HG02943 (cell line): Measurements from ENCODE around the gene DIO2.

Experiments used
- ATAC-seq: cut with Tn5 transposase; IDR thresholded peaks from one replicate; pipeline ENCODE4 v1.9.1; 2021; ENCODE audit warnings: mild to moderate bottlenecking, low read depth, moderate library complexity; ENCODE audit not compliant: unreplicated experiment

Gene DIO2

DNA sequence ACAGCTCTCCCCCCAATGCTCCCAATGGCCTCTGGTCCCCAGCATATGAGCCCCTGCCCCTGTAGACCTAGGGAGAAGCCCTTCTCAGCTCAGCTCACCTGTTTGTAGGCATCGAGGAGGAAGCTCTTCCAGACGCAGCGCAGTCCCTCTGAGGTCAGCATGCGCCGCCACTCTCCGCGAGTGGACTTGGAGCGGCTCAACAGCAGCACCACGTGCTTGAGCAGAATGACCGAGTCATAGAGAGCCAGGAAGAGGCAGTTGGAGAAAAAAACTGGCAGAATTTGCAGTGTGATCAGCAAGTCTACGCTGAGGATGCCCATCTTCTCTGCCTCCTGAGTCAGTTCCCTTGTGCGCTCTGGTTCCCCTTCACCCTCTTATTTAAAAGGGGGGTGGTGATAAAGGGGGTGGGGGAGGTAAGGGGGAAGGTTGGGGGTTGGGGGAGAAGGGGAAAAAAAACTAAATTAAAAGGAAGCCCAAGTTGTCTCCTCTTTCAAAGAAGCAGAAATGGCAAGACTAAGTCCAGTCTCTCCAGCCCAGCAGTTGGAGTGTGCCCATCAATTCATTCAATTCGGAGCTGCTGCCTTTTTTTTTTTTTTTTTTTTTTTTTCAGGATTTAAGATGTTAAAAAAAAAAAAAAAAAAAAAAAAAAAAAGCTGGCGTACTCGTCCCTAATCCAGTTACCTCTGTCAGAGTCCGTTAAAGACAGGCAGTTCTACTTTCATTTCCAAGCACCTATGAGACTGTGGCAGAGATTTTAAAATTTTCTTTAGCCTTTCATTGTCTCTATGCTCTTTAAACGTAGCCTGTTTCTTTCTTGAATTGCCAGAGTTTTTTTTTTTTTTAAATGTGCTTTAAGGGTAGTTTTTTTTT, at the start of gene DIO2:
Gene DIO2 (minus strand): TSS at position 352 of the 870 bp plus-strand sequence. CDS start 32 bp downstream, at position 320.
- no peak for ATAC-seq

DNA sequence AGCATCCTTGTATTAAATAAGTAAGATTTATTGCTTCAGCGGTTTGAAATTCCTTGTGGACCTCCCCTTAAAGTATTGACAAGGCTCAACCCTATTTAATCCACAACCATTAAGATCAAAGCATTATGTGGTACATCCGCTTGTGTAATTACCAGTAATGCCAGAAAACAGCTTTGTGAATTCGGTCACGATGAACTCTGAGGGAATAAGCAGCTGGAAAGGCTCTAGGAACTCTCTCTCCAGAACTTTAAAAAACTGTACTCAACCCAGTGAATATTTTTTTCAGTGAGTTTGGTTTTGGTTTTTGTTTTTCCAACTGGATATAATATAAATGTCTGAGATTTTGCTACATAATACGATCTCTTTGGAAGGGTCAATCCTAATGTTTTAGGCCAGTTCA, 49.3 kb upstream of the DIO2 start:
- ATAC-seq = no peak

DNA sequence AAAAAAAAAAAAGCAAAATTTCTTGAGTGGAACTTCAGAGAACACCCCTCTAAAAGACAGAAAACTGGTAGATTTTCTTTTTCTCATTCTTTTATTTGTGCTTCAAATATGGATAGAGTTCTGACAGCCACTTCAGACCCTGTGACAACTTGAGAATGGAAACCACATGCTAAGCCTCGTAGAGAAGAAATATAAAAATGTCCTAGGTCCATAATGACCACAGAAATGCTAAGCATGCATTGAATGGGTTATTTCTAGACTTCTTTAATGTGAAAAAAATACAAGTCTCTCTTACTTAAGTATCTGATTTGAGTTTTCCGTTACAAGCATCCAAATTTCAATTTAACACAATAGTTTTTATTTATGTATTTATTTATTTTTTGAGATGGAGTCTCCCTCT, 28.3 kb upstream of the DIO2 start:
- ATAC-seq = no peak

DNA sequence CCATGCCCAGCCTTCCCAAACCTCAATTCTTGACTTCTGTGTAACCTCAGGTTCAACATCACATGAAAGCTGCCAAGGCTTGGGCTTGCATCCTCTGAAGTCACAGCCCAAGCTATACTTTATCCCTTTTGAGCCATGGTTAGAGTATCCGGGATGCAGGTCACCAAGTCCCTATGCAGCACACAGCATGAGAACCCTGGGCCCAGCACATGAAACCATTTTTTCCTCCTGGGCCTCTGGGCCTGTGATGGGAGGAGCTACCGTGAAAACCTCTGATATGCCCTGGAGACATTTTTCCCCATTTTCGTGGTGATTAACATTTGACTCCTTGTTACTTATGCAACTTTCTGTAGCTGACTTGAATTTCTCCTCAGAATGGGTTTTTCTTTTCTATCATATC, 25.8 kb upstream of the DIO2 start:
- no peak for ATAC-seq

DNA sequence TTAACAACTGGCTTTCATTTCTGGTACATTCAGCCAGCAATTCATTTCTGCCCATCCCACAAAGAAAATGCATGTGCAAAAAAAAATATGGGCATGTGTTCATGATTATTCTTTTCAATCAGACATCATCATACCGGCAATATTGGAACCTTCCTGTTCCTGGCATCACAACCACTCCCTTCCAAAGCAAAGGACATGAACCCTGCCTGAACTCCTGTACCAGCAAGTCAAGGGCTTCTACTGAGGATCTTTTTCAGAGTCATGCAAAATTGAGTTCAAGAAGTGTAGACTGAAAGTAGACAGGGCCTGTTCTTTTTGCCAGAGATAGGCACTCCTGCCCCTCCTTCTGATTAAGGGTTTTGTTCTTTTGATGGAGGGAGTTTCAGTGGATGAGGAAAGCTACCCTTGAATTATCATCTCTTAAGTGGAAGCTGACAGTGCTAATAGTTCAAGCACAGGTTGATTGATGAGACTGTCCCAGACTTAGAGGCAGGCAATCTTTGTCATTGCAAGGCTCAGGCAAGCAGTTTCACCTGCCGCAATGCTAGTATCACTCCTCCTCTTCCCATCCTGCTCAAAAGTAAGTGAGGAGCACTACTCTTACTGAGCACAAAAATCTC, 22.3 kb upstream of the DIO2 start:
- no peak for ATAC-seq

DNA sequence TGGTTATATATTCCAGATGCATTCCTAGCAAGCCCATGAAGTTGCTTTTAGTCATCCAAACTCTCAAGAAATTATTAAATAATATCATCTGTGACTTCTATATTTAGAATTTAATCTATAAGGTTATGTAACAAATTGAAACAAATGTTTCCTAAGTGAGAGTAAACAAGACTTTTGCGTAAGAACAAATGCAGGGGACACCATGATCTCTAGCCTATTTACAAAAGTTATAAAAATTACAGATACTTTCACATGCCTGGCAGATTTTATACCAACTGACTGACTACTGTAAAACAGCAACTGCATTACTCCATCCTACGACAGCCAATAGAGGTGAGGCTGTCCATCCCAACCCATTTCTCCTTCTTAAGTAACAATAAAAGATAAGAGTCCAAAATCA, 20.4 kb upstream of the DIO2 start:
- ATAC-seq = no peak

DNA sequence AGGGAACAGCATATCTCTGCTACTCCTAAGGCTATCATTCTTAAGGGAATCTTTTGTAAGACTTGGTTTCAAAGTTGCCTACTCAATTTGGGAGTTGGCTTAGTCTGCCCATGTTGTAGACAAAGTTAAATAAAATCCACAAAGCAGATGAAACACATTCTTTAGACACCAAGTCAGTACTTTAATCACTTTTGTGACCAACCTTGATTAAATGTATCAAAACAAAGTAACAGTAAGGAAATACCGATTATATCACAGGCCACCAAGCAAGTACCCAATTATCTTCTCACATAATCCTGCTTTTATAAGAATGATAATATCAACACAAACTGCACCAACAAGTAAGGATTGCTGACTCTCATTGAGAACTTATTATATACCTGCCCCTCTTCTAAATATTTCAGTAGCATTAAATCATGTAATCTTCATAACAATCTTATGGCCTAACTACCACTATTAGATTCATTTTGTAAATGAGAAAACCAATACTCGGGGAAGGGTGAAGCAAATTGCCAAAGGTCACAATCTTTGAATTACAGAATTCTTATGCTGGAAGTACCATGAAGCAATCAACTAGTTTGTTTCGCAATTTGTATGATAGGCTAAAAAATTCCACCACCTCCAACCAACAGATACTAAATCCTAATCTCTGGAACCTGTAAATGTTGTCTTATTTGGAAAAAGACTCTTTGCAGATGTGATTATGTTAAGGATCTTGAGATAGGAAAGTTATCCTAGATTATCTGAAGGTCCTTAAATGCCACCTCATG, 12.6 kb upstream of the DIO2 start:
- ATAC-seq = no peak

DNA sequence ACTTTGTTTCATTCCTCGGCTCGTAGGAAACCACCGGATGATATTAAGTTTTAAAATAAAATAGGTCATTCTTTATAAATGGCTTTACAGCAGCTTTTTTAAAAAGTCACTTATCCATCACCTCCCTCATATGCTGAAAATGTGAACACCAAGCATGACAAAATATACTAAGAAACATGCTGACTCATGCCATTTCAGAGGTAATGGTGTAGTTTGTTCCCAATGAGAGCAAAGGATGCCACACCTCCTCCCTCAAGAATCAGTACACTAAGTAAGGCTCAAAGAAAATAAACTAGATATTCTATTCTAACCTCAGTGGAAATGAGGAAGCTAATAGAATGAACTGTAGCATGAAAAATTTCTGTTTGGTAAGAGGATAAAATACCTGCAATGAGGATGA, 5.5 kb upstream of the DIO2 start:
- ATAC-seq = no peak

DNA sequence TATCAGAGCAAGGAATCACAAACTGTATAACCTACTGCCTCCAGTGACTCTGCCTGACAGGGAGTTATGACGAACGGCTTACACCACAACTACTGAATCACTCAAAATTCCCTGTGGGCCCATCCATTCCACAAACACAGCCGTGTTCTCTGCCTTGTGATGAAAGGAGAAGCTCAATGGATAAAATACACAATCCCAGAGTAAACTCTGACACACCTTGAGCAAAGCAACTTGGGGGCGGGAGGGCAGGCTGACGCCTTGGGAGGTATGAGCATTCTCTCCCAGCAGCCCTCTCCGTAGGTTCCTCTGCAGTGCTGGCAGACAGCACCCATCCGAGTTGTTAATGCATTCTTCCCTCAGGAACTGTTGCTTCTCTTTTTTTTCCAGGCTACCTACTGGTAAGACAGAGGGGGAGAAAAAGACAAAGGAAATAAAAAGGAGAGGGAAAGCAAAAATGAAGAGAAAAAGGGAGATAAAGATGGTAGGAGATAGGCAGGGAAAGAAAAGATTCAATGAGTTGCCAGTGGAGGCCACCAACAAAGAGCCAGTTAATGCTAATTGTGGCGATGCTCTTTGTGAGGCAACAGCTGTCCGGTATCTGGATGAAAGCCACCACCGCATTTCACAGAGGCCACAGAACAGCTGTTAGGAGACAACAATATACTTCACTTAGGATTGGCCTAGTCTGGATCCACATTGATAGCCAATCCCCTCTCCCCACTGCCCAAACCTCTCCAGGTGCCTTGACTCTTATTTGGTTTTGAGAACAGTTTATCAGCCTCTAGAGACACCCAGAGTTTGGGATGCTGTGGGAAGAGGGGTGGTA, 4.7 kb upstream of the DIO2 start:
- no peak for ATAC-seq

DNA sequence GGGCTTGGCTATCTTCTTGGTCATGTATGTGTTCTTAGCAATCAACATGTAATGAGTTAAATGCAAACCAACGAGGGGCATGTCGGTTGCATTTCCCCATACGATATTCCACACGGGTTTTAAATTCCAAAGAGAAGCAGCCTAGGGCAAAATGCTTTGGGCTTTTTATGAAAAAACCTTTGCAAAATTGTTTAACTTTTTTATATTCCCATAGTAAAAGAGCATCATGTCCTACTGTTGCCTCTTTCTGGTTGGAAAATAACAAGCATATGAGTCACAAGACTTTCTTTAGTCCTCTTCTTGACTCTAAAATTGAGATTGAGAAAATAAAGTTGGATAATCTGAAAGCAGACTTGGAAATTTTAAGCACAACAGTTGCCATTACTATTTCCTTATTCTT, 3.8 kb upstream of the DIO2 start:
- ATAC-seq = no peak

DNA sequence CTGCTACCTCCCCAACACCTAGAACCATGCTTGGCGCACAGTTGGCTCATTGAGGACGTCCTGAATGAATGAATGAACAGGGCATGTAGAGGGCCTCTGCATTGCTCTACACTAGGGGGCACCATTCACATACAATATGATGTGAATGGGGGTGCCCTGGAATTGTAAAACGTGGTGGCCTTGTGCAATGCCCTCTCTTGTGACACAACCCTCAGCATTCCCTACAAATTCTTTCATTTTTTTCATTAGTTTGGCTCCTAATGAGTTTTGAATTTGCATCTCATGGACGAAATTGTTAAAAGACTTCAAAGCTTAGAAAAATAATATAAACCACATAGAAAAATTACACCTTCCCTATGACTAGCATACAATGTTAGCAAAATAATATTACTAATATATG, 2.3 kb upstream of the DIO2 start:
- no peak for ATAC-seq

DNA sequence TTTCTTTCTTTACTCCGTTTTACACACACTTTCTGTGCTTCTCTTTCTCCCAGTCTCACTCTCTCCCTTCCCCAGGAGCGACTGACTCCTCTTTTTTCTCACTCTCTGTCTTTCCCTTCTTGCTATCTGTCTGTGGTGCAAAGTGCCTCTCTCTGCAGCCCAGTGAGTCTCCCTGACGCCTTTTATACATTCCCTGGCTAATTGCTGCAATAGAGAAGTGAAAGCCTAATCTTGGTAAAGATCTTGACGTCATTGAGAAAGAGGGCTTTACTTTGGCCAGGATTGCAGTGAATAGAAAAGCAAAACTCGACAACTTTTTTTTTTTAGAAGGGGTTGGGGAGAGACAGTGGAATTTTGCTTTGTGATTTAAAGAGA, 706 bp upstream of the DIO2 start:
- no peak for ATAC-seq

DNA sequence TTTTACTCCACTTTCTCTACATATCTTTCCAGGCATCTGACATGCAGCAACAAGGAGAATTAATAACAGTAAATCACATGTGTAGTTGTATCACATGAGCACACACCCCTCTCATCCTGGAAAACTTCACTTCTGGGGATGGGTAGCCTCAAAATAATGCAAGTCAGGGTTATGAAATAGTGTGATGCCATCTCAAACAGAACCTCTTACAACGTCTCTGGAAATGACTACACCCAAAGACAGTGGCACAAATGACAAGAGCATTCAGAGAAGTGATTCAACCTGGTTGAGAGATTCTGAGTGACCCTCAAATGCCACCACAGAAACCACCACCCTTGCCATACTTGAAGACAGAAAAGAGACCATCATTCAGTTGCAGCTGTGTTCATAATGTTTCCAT, 2.8 kb downstream of the DIO2 start:
- no peak for ATAC-seq

DNA sequence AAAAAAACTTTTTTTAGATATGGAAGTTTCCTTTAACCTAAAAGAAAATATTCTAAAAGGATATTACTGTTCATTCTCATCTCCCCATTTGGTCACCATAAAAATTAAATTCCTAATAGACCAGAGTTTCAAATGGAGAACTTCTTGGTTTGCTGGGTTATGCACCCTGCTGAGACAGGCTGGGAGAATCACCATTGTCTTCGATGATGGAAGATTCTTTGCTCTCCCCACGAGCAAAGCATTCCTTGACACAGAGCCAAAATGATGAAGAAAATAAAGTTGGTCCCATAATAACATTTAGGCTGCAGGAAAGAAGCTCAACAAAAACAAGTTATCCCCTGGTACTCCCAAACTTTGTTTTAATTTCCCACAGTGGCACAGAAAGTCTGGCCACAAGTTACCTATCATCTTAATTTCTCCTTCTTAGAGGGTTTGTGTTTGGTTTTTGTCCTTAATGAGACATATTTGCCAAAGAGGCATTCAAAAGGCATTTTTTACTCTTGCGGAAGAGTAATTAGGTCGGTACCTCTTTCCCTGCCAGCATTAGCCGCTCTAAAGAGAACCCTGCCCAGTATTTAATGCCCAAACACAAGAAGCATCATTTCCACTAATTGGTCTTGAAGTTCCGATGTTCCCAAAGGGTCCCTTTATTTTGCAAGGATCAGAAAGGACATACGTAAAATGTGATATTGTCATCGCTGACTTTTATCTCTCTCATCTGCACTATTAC, 4.8 kb downstream of the DIO2 start:
- no peak for ATAC-seq

DNA sequence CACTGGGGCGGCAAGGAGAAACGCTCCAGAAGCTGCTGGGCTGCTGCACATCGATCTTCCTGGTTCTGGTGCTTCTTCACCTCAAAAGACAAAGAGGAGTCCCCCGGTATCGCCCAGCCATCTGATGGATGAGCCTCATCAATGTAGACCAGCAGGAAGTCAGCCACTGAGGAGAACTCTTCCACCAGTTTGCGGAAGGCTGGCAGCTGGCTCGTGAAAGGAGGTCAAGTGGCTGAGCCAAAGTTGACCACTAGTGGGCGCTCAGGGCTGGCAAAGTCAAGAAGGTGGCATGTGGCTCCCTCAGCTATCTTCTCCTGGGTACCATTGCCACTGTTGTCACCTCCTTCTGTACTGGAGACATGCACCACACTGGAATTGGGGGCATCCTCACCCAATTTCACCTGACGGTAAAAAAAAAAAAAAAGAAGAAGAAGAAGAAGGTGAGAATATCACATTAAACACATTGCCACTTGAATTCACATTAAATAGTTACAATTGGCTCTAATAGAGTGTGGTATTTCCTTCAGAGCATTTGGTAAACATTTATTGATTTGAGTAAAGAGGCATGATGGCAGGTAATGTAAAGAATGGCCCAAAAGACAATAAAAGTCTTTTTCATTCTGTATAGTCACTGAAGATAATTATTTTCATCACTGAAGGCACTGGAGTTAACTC, 8.3 kb downstream of the DIO2 start:
- ATAC-seq = no peak

DNA sequence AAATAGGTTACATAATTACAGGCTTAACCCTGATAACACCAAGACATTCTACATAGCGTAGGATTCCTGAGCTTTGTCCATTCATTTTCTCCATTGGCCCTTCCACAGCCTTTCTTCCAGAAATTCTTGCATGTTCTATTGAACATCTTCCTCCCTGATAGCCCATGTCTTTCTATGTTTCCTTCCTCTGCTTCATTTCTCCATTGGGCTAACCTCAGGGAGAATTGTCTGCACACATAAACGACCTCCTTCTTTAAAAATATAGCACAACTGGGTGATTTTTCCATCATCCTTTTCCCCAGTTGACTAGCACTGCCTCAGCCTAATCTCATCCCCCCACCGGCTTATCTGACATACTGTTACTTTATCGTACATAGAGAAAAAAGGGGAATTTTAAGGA, 11.2 kb downstream of the DIO2 start:
- ATAC-seq = no peak

DNA sequence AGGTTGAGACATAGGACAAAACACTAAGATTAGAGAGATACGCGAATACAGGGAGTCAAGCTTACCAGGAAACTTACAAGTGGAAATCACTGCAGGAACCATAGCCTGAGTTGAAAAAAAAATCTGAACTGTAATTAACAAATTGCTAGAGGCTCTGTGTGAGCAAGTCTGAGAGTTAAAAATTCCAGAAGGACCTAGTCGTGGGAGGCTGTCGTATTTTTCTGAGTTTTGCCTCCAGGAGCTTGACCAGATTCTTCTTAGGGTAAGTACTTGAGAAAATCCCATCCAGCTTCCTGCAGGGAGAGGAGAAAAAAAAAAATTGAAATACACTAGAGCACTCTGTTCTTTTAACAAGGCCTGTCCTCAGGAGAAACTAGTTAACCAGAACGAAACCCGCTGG, 22.7 kb downstream of the DIO2 start:
- ATAC-seq = no peak

DNA sequence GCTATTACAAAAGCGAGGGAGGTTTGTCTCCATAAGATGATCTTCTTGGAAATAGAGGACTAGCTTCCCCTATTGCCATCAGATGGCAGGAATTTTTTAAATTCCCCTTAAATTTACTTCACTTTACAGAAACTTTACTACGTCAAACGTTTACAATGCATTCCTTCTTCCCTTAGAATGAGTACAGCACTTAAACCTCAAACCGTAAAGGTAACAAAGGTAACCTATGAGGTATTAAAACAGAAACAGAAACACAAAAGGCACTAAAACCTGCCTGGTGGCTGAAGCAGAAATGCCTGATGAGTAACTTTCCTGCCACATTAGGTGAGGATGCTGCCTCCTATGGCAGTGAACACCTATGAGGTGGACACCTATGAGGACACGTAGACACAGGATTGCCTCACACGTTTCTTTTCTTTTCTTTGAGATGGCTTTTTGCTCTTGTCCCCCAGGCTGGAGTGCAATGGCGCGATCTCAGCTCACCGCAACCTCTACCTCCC, 25.0 kb downstream of the DIO2 start:
- no peak for ATAC-seq

DNA sequence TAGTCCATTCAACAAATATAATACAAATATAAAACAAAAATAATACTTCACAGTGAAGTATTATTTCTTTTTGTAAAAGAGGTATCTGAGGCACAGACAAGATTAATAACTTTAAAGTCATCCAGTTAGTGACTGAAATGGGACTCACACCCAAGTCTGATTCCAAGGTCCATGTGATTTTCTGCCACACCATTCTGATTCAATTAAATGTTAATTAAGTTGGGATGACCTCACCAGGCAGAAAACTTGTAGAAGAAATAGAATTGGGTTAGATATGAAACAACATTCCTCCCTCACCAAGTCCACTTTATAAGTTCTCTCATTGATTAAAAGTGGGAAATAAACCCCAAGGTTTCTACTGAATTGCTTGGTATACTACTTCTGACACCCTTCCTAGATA, 34.4 kb downstream of the DIO2 start:
- no peak for ATAC-seq
